Subcutaneous adipose tissue (tissue), 4 donors: Measurements from ENCODE around the gene KLRC3. TPM values are rescaled to one million over a fixed set of nuclear protein-coding genes. Genes with fewer than 3 reads are reported as not detected.
"Not testable (repeated sequence)": the region's sequence is repeated elsewhere in the genome, so short reads cannot be mapped to it uniquely, and the experiment has no call there.

ENCODE experiments used
- CTCF ChIP-seq: fragments of 450-650 bp; IDR thresholded peaks from one replicate; pipeline ENCODE4 v1.5.1; 2016; ENCODE audit warnings: low read depth, mild to moderate bottlenecking, control low read depth, antibody characterized with exemption, moderate library complexity
- total RNA-seq, 4 donors: library from RNA; depleted of rRNA; stranded (reverse); fragments of >200 nt; gene quantifications; one replicate each; pipeline ENCODE4 v1.1.0, GENCODE V29; 2016

Gene KLRC3
- total RNA-seq = not detected

- not testable (repeated sequence) for TF ChIP-seq CTCF
These were observed at the start of gene KLRC3 for GRCh38 chr12:10420334-10420733. KLRC3 (minus strand) TSS chr12:10420595; CDS start chr12:10420550, 45 bp downstream.

GRCh38 chr12:10469701-10470100, 49.3 kb upstream of the KLRC3 start:
- TF ChIP-seq CTCF = no peak

GRCh38 chr12:10466311-10466710, 45.9 kb upstream of the KLRC3 start:
- TF ChIP-seq CTCF = no peak

- TF ChIP-seq CTCF = no peak
These were observed 37.4 kb upstream of the KLRC3 start for GRCh38 chr12:10457760-10458159.

- no peak for TF ChIP-seq CTCF
These were observed 36.5 kb upstream of the KLRC3 start for GRCh38 chr12:10456856-10457255.

- TF ChIP-seq CTCF = no peak
These were observed 35.4 kb upstream of the KLRC3 start for GRCh38 chr12:10455766-10456165.

- TF ChIP-seq CTCF = no peak
These were observed 34.1 kb upstream of the KLRC3 start for GRCh38 chr12:10454531-10454930.
